Activated CD4-positive, alpha-beta T cell treated with anti-CD3 and anti-CD28 coated beads, Interleukin-2, amount 10 ng/mL, durations not matched to agents 7 days and 5 days (primary cell): ENCODE results near the gene PCOLCE2. TPM values are rescaled to one million over a fixed set of nuclear protein-coding genes. Genes with fewer than 3 reads are reported as not detected.
"Not testable (repeated sequence)": the region's sequence is repeated elsewhere in the genome, so short reads cannot be mapped to it uniquely, and the experiment has no call there.

Experiments
- CTCF ChIA-PET: fragments of 350-600 bp; sonication (Branson Sonifier 250); formaldehyde crosslinking; loops from one replicate; lab custom pipeline; 2021; ENCODE audit warnings: antibody characterized with exemption; lab: Charles Lee
- POLR2A ChIA-PET: fragments of 350-600 bp; sonication (Branson Sonifier 250); formaldehyde crosslinking; loops from one replicate; lab custom pipeline; 2021; ENCODE audit warnings: antibody characterized with exemption; lab: Charles Lee
- DNase-seq: peaks from one replicate; pipeline ENCODE4 v3.0.0-alpha.2; 2020
- H3K27ac Mint-ChIP-seq: one replicate; pipeline ENCODE4 v1.8.0; 2021; ENCODE audit warnings: mild to moderate bottlenecking, moderate library complexity, mixed read lengths
- H3K27me3 Mint-ChIP-seq: one replicate; pipeline ENCODE4 v1.8.0; 2021; ENCODE audit warnings: mixed read lengths
- H3K36me3 Mint-ChIP-seq: one replicate; pipeline ENCODE4 v1.8.0; 2021; ENCODE audit warnings: low read depth, mixed read lengths
- H3K4me1 Mint-ChIP-seq: one replicate; pipeline ENCODE4 v1.8.0; 2021; ENCODE audit warnings: mixed read lengths
- H3K4me3 Mint-ChIP-seq: one replicate; pipeline ENCODE4 v1.8.0; 2021; ENCODE audit warnings: mild to moderate bottlenecking, moderate library complexity, mixed read lengths
- H3K9me3 Mint-ChIP-seq: one replicate; pipeline ENCODE4 v1.8.0; 2021; ENCODE audit warnings: mixed read lengths
- total RNA-seq, 2 experiments: library from RNA; stranded (reverse); gene quantifications; one replicate each; pipeline ENCODE4 v1.2.3, GENCODE V29; 2021

Gene PCOLCE2
- total RNA-seq, 2 experiments from 2014 or later, result not detected

- POLR2A ChIA-PET, result no interaction called here
- no peak overlapping the region for H3K27ac Mint-ChIP-seq
- peaks cover 4% of the 10 kb centered on the region for H3K4me1 Mint-ChIP-seq
- H3K4me3 Mint-ChIP-seq, result no peak overlapping the region
- no peaks in the 10 kb centered on the region for H3K36me3 Mint-ChIP-seq
- no peak for DNase-seq
- H3K9me3 Mint-ChIP-seq, result no peaks in the 10 kb centered on the region
- H3K27me3 Mint-ChIP-seq, result peaks cover 20% of the 10 kb centered on the region
- CTCF ChIA-PET, result no interaction called here
These were observed 12.5 kb downstream of the PCOLCE2 start for GRCh38 chr3:142876417-142876816.

- Mint-ChIP-seq H3K36me3 (no peaks in the 10 kb centered on the region), H3K4me3 (no peak overlapping the region), H3K27ac (no peak overlapping the region), H3K4me1 (peaks cover 4% of the 10 kb centered on the region), H3K27me3 (peaks cover 20% of the 10 kb centered on the region), H3K9me3 (no peaks in the 10 kb centered on the region)
- CTCF ChIA-PET, result no interaction called here
- DNase-seq, result no peak
- POLR2A ChIA-PET, result no interaction called here
These were observed 13.2 kb downstream of the PCOLCE2 start for GRCh38 chr3:142875583-142876207.

DNA sequence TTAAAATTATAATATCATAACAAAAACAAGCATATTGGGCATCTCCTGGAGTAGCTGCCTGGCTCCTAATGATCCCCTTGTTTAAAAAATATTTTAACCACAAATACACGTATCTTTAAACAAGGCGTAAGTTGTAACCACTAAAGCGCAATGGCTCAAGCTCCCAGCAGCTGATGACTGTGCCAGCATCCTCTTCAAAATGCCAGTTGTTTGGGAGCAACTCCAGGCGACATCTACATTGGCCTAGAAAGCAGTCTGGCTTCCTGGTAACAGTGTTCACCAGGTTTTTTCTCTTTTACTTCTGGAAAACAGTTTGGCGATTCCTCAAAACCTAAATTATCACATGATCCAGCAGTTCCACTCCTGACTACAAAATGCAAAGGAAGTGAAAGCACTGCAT, 13.8 kb downstream of the PCOLCE2 start:
- H3K9me3 Mint-ChIP-seq, result no peaks in the 10 kb centered on the region
- POLR2A ChIA-PET, result no interaction called here
- H3K4me1 Mint-ChIP-seq, result peaks cover 4% of the 10 kb centered on the region
- no peak overlapping the region for H3K4me3 Mint-ChIP-seq
- CTCF ChIA-PET, result no interaction called here
- no peaks in the 10 kb centered on the region for H3K36me3 Mint-ChIP-seq
- H3K27me3 Mint-ChIP-seq, result peaks cover 15% of the 10 kb centered on the region
- DNase-seq, result no peak
- no peak overlapping the region for H3K27ac Mint-ChIP-seq

- H3K36me3 Mint-ChIP-seq, H3K27ac Mint-ChIP-seq, CTCF ChIA-PET, POLR2A ChIA-PET, DNase-seq, H3K9me3 Mint-ChIP-seq, H3K4me1 Mint-ChIP-seq, H3K4me3 Mint-ChIP-seq: not testable (repeated sequence)
- peaks cover 12% of the 10 kb centered on the region for H3K27me3 Mint-ChIP-seq
These were observed 20.5 kb downstream of the PCOLCE2 start for GRCh38 chr3:142868382-142868781.

DNA sequence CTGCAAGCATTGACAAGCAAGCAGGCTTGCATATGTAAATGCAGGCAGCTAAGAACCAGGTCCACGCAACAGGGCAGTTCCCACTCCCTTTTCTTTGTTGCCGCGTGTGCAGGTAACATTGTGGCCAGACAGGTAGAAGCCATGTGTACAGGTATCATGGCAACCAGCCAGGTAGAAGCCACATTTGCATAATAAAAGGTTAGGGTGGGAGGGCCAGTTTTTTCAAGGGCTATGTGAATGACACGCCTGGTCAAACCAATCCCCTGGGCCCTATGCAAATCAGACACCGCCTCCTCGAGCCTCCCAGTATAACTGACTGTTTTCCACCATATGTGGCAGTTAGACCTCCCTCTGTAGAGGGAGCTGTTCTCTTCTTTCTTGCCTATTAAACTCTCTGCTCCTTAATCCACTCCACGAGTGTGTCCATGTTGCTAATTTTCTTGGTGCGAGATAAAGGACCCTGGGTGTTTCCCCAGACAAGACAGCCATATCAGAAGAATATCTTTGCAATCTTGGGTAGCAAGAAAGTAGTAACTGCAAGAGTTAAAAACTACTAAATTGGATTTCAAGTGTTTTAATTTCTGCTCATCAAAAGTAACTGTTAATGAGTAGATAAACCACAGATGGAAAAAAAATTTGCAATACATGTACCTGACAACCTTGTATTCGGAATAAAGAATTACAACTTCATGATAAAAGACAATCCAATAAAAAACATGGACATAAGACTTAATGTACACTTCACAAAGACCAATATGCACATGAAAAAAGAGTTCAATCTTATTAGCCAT, 21.8 kb downstream of the PCOLCE2 start:
- Mint-ChIP-seq H3K36me3 (no peaks in the 10 kb centered on the region), H3K27me3 (peaks cover 8% of the 10 kb centered on the region), H3K27ac (no peak overlapping the region), H3K9me3 (no peaks in the 10 kb centered on the region), H3K4me1 (peaks cover 10% of the 10 kb centered on the region), H3K4me3 (no peak overlapping the region)
- CTCF ChIA-PET, result interaction anchor here (0.6 kb wide), 1 partner anchor 38 kb away, joined by 4 read pairs; no protein-coding TSS in a partner anchor
- DNase-seq, result no peak
- POLR2A ChIA-PET, result no interaction called here

GRCh38 chr3:142863930-142864920, 24.7 kb downstream of the PCOLCE2 start:
- no peaks in the 10 kb centered on the region for H3K9me3 Mint-ChIP-seq
- H3K27ac Mint-ChIP-seq, result no peak overlapping the region
- ChIA-PET CTCF (no interaction called here), POLR2A (no interaction called here)
- H3K4me3 Mint-ChIP-seq, result no peak overlapping the region
- no peaks in the 10 kb centered on the region for H3K36me3 Mint-ChIP-seq
- H3K27me3 Mint-ChIP-seq, result peaks cover 22% of the 10 kb centered on the region
- peaks cover 10% of the 10 kb centered on the region for H3K4me1 Mint-ChIP-seq
- no peak for DNase-seq

GRCh38 chr3:142863010-142863817, 25.7 kb downstream of the PCOLCE2 start:
- no peak overlapping the region for H3K4me3 Mint-ChIP-seq
- H3K4me1 Mint-ChIP-seq, result peaks cover 10% of the 10 kb centered on the region

DNA sequence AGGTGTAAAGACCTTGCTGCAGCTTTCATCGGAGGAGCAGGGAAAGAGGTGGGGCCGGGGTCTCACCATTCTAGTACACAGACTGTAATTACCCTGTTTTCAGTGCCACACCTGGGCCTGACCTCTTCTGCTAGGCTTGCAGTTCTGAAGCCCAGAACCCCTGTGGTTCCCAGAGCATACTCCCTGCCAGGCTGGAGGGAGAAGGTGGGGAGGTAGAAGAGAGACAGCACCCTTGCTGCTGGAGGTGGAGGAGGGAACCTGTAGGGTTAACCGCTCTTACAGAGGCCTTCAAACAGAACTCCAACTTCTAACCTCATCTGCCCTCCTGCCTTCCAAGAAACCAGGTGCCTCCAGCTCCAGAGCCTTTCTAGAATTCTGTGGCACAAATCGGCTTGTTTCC, 27.0 kb downstream of the PCOLCE2 start:
- Mint-ChIP-seq H3K36me3 (no peaks in the 10 kb centered on the region), H3K27me3 (peaks cover 19% of the 10 kb centered on the region), H3K9me3 (no peaks in the 10 kb centered on the region), H3K27ac (no peak overlapping the region), H3K4me3 (no peak overlapping the region), H3K4me1 (peaks cover 10% of the 10 kb centered on the region)
- CTCF ChIA-PET, result no interaction called here
- POLR2A ChIA-PET, result no interaction called here
- DNase-seq, result no peak

More at GRCh38 chr3:142863010-142863817, 25.7 kb downstream of the PCOLCE2 start:
- no peaks in the 10 kb centered on the region for H3K9me3 Mint-ChIP-seq
- DNase-seq, result no peak
- CTCF ChIA-PET, result interaction anchor here (0.6 kb wide), 1 partner anchor 225 kb away, joined by 5 read pairs; no protein-coding TSS in a partner anchor
- no peak overlapping the region for H3K27ac Mint-ChIP-seq
- H3K27me3 Mint-ChIP-seq, result peaks cover 18% of the 10 kb centered on the region
- H3K36me3 Mint-ChIP-seq, result no peaks in the 10 kb centered on the region
- POLR2A ChIA-PET, result no interaction called here

DNA sequence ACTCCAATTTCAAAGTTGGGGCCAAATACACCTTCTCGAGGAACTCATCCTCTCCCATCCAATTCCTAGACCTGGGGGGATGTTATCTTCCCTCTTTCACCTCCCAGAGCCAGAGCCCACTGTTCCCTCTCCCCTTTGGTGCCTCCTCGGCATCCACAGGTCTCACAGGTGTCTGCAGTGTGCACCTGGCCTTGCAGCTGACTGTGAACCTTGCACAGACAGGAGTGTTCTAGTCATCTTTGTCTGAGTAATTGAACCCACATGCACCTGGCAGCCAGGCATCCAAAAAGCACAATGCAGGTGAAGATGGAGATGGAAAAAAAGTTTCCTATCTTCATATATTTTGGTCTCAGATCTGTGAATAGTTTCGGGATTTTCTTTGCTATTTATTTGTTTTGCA, 30.8 kb downstream of the PCOLCE2 start:
- ChIA-PET CTCF (no interaction called here), POLR2A (no interaction called here)
- Mint-ChIP-seq H3K4me3 (no peak overlapping the region), H3K27me3 (peaks cover 19% of the 10 kb centered on the region), H3K27ac (no peak overlapping the region), H3K9me3 (no peaks in the 10 kb centered on the region), H3K4me1 (peaks cover 2% of the 10 kb centered on the region), H3K36me3 (no peaks in the 10 kb centered on the region)
- DNase-seq, result no peak

DNA sequence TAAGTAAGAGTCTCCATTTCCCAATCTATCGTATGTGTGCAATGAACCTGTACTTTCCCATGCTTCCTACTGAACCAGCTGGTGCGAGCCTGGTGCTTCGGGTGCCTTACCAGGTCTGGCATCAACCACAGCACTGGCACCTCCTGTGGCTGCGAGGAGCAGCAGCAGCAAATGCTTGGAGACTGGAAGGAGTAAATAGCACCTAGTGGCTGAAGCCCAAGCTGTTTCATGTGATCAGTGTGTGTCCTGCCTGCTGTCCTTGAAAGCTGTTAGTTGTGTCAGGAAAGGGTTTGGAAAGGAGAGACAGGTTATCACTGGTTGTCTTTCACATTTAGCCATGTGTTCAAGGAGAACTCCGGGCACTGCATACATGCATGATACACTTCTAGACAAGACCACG, 31.8 kb downstream of the PCOLCE2 start:
- H3K4me1 Mint-ChIP-seq, result no peaks in the 10 kb centered on the region
- ChIA-PET CTCF (no interaction called here), POLR2A (no interaction called here)
- DNase-seq, result no peak
- H3K27ac Mint-ChIP-seq, result no peak overlapping the region
- no peaks in the 10 kb centered on the region for H3K9me3 Mint-ChIP-seq
- peaks cover 19% of the 10 kb centered on the region for H3K27me3 Mint-ChIP-seq
- no peak overlapping the region for H3K4me3 Mint-ChIP-seq
- no peaks in the 10 kb centered on the region for H3K36me3 Mint-ChIP-seq

GRCh38 chr3:142853270-142854168, 35.4 kb downstream of the PCOLCE2 start:
- no peak for DNase-seq
- POLR2A ChIA-PET, result no interaction called here
- Mint-ChIP-seq H3K36me3 (no peaks in the 10 kb centered on the region), H3K4me3 (no peak overlapping the region), H3K4me1 (no peaks in the 10 kb centered on the region), H3K27me3 (peaks cover 4% of the 10 kb centered on the region), H3K9me3 (no peaks in the 10 kb centered on the region), H3K27ac (no peak overlapping the region)
- CTCF ChIA-PET, result interaction anchor here (0.7 to 1.4 kb wide), 4 partner anchors 18 to 148 kb away, joined by 3 read pairs; partner anchors contain the start of gene U2SURP
